ENCODE measurements around the gene STAU1.

The STAU1 gene

GRCh38 chr20:49100292-49100691 is 87.8 kb downstream of the STAU1 start (continued):
- TF ChIP-seq ZNF518A (tag by site-specific recombination; conservative IDR thresholded peaks at IDR 0.05; ENCODE audit: low read depth) (peak; percentile 93), ZFP3 (tag by site-specific recombination; IDR thresholded peaks at IDR 0.05; ENCODE audit: low read depth) (0 out of 2 replicates have a peak, but pooled peaks have one; percentile 33), ZBTB11 (tag by site-specific recombination; conservative IDR thresholded peaks at IDR 0.05; ENCODE audit: low read depth) (peak; percentile 80), OVOL3 (tag by site-specific recombination; IDR thresholded peaks at IDR 0.05) (peak; percentile 64; the same call in 1 of the 2 replicates), ZXDB (tag by site-specific recombination; IDR thresholded peaks at IDR 0.05) (peak; percentile 75), TSHZ1 (tag by site-specific recombination; IDR thresholded peaks at IDR 0.05; ENCODE audit: borderline replicate concordance) (peak; percentile 58; the same call in 1 of the 2 replicates), ZBTB1 (tag by site-specific recombination; IDR thresholded peaks at IDR 0.05) (peak; percentile 33; the same call in 1 of the 2 replicates), ZNF623 (tag by site-specific recombination; IDR thresholded peaks at IDR 0.05) (peak; percentile 82), ZNF292 (tag by site-specific recombination; IDR thresholded peaks at IDR 0.05; ENCODE audit: borderline replicate concordance, low read depth) (peak; percentile 72; the same call in 1 of the 2 replicates), ZNF404 (tag by site-specific recombination; IDR thresholded peaks at IDR 0.05) (0 out of 2 replicates have a peak, but pooled peaks have one; percentile 34), ZNF140 (tag by site-specific recombination; IDR thresholded peaks at IDR 0.05) (peak; percentile 92), ZNF510 (tag by site-specific recombination; IDR thresholded peaks at IDR 0.05; ENCODE audit: insufficient replicate concordance) (peak; percentile 76), ZNF266 (tag by site-specific recombination; IDR thresholded peaks at IDR 0.05; ENCODE audit: low read depth) (peak; percentile 83), ZNF558 (tag by site-specific recombination; IDR thresholded peaks at IDR 0.05) (peak; percentile 76), ZFP37 (tag by site-specific recombination; IDR thresholded peaks at IDR 0.05) (peak; percentile 63; the same call in 1 of the 2 replicates), ZNF341 (tag by site-specific recombination; IDR thresholded peaks at IDR 0.05; ENCODE audit: low read depth) (peak; percentile 33; the same call in 1 of the 2 replicates), ZNF514 (tag by site-specific recombination; IDR thresholded peaks at IDR 0.05) (0 out of 2 replicates have a peak, but pooled peaks have one; percentile 34), ZNF433 (tag by site-specific recombination; IDR thresholded peaks at IDR 0.05; ENCODE audit: low read depth) (peak; percentile 93), ZNF121 (tag by site-specific recombination; IDR thresholded peaks at IDR 0.05) (0 out of 2 replicates have a peak, but pooled peaks have one; percentile 52), ZNF202 (tag by site-specific recombination; IDR thresholded peaks at IDR 0.05; ENCODE audit: borderline replicate concordance) (peak; percentile 82; the same call in 1 of the 2 replicates), ZNF629 (tag by site-specific recombination; IDR thresholded peaks at IDR 0.05) (peak; percentile 72), ZNF580 (tag by site-specific recombination; IDR thresholded peaks at IDR 0.05) (0 out of 2 replicates have a peak, but pooled peaks have one; percentile 46), REST (tag by site-specific recombination; IDR thresholded peaks at IDR 0.05) (peak; percentile 68), ZBTB21 (tag by site-specific recombination; IDR thresholded peaks at IDR 0.05) (peak; percentile 49; the same call in 1 of the 2 replicates)
